Endothelial cell of umbilical vein (primary cell): ENCODE results near the gene AFF4. TPM values are rescaled to one million over a fixed set of nuclear protein-coding genes. Genes with fewer than 3 reads are reported as not detected.

Experiments used
- BruUV-seq: library from RNA; stranded (reverse); fragments of 400-500 nt; replicated peaks from 2 replicates; lab custom pipeline; 2021; lab: Mats Ljungman, UMichigan
- CTCF ChIA-PET: fragments of 300-600, 350-600 bp; sonication (Branson Sonifier 250); formaldehyde crosslinking; loops from one replicate; lab custom pipeline; 2021; ENCODE audit warnings: antibody characterized with exemption, inconsistent platforms; lab: Charles Lee
- POLR2A ChIA-PET: fragments of 300-600, 350-600 bp; sonication (Branson Sonifier 250); formaldehyde crosslinking; loops from one replicate; lab custom pipeline; 2021; ENCODE audit warnings: antibody characterized with exemption, inconsistent platforms; lab: Charles Lee
- DNase-seq: peaks from one replicate; pipeline ENCODE4 v3.0.0-alpha.2; 2011; ENCODE audit warnings: low read depth, low spot score
- FAIRE-seq: peaks from 2 replicates; lab custom pipeline; 2011; peaks lifted over from hg19 to GRCh38; lab: Jason Lieb, UNC
- H2AFZ ChIP-seq: 2 replicates; pipeline ENCODE4 v1.6.0; 2012; ENCODE audit warnings: low read depth, low read length, control low read depth, inconsistent platforms
- H3K27ac ChIP-seq: 2 replicates; pipeline ENCODE4 v1.5.1; 2011; ENCODE audit warnings: low read depth, mild to moderate bottlenecking, control low read depth, low read length, moderate library complexity; ENCODE audit not compliant: insufficient read depth
- H3K27me3 ChIP-seq, 2 experiments: 2 replicates each; pipeline versions ENCODE4 v1.6.0 to v1.6.1; 2011; ENCODE audit warnings: low read length in 2 of 2, mixed read lengths in 1 of 2; ENCODE audit not compliant: control insufficient read depth in 2 of 2, insufficient read depth in 2 of 2
- H3K36me3 ChIP-seq, 2 experiments: 2 replicates in 1 of 2; 3 replicates in 1 of 2; pipeline ENCODE4 v1.5.1; 2011; ENCODE audit warnings: low read length in 2 of 2, mild to moderate bottlenecking in 1 of 2, moderate library complexity in 1 of 2; ENCODE audit not compliant: control insufficient read depth in 2 of 2, insufficient read depth in 2 of 2; ENCODE audit errors: extremely low read depth in 1 of 2
- H3K4me1 ChIP-seq: 3 replicates; pipeline ENCODE4 v1.5.1; 2011; ENCODE audit warnings: mild to moderate bottlenecking, low read length; ENCODE audit not compliant: control insufficient read depth, insufficient read depth; ENCODE audit errors: extremely low read depth
- H3K4me2 ChIP-seq: 2 replicates; pipeline ENCODE4 v1.6.1; 2011; ENCODE audit warnings: low read length, control low read depth, mixed read lengths; ENCODE audit not compliant: insufficient read depth
- H3K4me3 ChIP-seq, 3 experiments: fragments of 200-600 bp in 1 of 3; sonication (generic), shearing (Covaris generic) in 1 of 3; replicated peaks in 1 of 3; 2 replicates each; pipeline ENCODE4 v1.5.1; 2011 to 2016; ENCODE audit warnings: control low read depth in 3 of 3, low read length in 3 of 3, mild to moderate bottlenecking in 2 of 3, inconsistent platforms in 1 of 3, low read depth in 1 of 3, moderate library complexity in 1 of 3; ENCODE audit not compliant: insufficient read depth in 1 of 3
- H3K79me2 ChIP-seq: 2 replicates; pipeline ENCODE4 v1.6.0; 2012; ENCODE audit warnings: low read length, inconsistent platforms; ENCODE audit not compliant: control insufficient read depth, insufficient read depth
- H3K9ac ChIP-seq: replicated peaks from 2 replicates; pipeline ENCODE3; 2011; ENCODE audit warnings: low read length, control low read depth; ENCODE audit not compliant: insufficient read depth; ENCODE audit errors: extremely low read depth
- H3K9me1 ChIP-seq: replicated peaks from 3 replicates; pipeline ENCODE4 v1.6.0; 2011; ENCODE audit warnings: mild to moderate bottlenecking, low read length; ENCODE audit not compliant: control insufficient read depth, insufficient read depth; ENCODE audit errors: extremely low read depth
- H3K9me3 ChIP-seq: replicated peaks from 2 replicates; pipeline ENCODE4 v1.5.1; 2012; ENCODE audit warnings: low read length, inconsistent platforms; ENCODE audit not compliant: control insufficient read depth, insufficient read depth
- H4K20me1 ChIP-seq: replicated peaks from 2 replicates; pipeline ENCODE3; 2011; ENCODE audit warnings: mild to moderate bottlenecking, low read length; ENCODE audit not compliant: control insufficient read depth, insufficient read depth; ENCODE audit errors: extremely low read depth
- EZH2 ChIP-seq: IDR thresholded peaks from 2 replicates; pipeline ENCODE4 v1.6.1; 2012; ENCODE audit warnings: borderline replicate concordance, low read depth, mild to moderate bottlenecking, moderate library complexity, low read length, inconsistent platforms; ENCODE audit not compliant: severe bottlenecking
- FOS ChIP-seq: IDR thresholded peaks from 2 replicates; pipeline ENCODE4 v1.6.1; 2011; ENCODE audit warnings: mild to moderate bottlenecking, low read length, moderate library complexity, borderline replicate concordance; ENCODE audit not compliant: insufficient read depth
- GATA2 ChIP-seq: IDR thresholded peaks from 2 replicates; pipeline ENCODE4 v1.7.0; 2011; ENCODE audit warnings: low read depth, mild to moderate bottlenecking, moderate library complexity, mixed read lengths, low read length; ENCODE audit not compliant: insufficient read length, insufficient read depth
- JUN ChIP-seq: IDR thresholded peaks from 2 replicates; pipeline ENCODE4 v1.6.1; 2011; ENCODE audit warnings: borderline replicate concordance, low read depth; ENCODE audit not compliant: insufficient read length, insufficient read depth
- MYC ChIP-seq: IDR thresholded peaks from one replicate; pipeline ENCODE4 v1.6.1; 2011; ENCODE audit warnings: mild to moderate bottlenecking, low read depth, low read length
- dilution Hi-C: fragments of 300-500 bp; cut with MboI; formaldehyde crosslinking; loops from one replicate; pipeline ENCODE4 v1.15.0; 2019; ENCODE audit warnings: low sequenced_read_pairs; ENCODE audit not compliant: extremely low pct_ligation_motif_present
- intact Hi-C: fragments of 100-400 bp; cut with micrococcal nuclease; formaldehyde crosslinking; loops from one replicate; pipeline ENCODE4 v1.10.0; 2022
- polyA plus RNA-seq, 4 experiments: library from polyadenylated mRNA; depleted of rRNA in 3 of 4; stranded (reverse) in 3 of 4; unstranded in 1 of 4; fragments of >200 nt; gene quantifications; 2 replicates each; pipeline versions ENCODE4 v1.2.1 to v1.2.3, GENCODE V29; 2011 to 2012; ENCODE audit warnings: missing spikeins in 1 of 4
- total RNA-seq: library from RNA; stranded (reverse); gene quantifications from 2 replicates; pipeline ENCODE4 v1.2.3, GENCODE V29; 2021

AFF4 gene
- total and polyA plus RNA-seq, 2 donors (not counting 3 experiments of a cell fraction or from before 2014, with no cell fraction given), result 27.0 to 88.3 TPM

DNA sequence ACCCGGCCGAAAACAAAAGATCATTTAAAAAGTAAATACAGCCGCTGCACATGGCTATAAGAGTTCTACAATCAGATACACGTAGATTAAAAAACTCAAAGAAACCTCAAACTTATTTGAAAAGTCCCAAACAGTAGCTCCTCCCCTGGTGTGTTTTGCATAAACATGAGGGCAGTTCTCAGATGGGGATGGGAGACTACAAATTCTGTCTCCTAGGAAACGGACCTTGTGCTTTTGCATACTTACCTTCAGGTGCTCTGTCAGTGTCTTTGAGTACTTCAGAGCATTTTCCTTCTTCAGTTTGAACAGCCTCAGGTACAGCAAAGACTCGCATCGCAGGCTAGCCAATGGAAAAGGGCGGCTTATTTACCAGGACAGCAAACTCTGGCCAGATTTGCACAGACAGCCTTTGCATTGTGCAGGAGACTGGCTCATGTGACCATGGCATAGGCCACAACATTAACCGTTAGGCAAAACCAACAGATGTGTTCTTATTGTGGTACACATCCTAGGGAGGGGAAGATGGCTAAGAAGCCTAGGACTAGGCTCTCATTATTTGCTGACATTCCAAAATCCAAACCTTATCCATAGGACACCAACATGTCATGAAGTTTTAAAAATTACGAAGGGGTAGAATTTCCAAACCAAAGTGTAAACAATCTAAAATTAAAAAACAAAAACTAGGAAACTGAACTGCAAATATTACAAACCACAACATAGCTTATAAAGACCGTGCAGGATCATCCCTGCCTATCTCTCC lies 77.2 kb downstream of the AFF4 start:
- POLR2A ChIA-PET, result no interaction called here
- CTCF ChIA-PET, result interaction anchor here (2.4 kb wide), 1 partner anchor 14 kb away, joined by 5 read pairs; no protein-coding TSS in a partner anchor
- BruUV-seq, result no TSS peak
- Histone ChIP-seq H3K27me3 (no peaks in the 10 kb centered on the region), H3K9ac (no peak overlapping the region), H3K36me3 (peaks cover 18 to 48% of the 10 kb centered on the region in 2 experiments), H4K20me1 (no peaks in the 10 kb centered on the region), H3K4me1 (peaks cover 6% of the 10 kb centered on the region), H3K9me1 (no peaks in the 10 kb centered on the region), H3K9me3 (no peaks in the 10 kb centered on the region), H2AFZ (no peak overlapping the region), H3K79me2 (no peaks in the 10 kb centered on the region), H3K4me2 (no peak overlapping the region), H3K27ac (no peak overlapping the region), H3K4me3 (no peak overlapping the region)
- no peak for FAIRE-seq
- intact Hi-C loops (no loop called here), dilution Hi-C loops (no loop called here)
- no peak for TF ChIP-seq JUN
- no peak for TF ChIP-seq MYC
- no peak for TF ChIP-seq EZH2
- DNase-seq, result no peak

DNA sequence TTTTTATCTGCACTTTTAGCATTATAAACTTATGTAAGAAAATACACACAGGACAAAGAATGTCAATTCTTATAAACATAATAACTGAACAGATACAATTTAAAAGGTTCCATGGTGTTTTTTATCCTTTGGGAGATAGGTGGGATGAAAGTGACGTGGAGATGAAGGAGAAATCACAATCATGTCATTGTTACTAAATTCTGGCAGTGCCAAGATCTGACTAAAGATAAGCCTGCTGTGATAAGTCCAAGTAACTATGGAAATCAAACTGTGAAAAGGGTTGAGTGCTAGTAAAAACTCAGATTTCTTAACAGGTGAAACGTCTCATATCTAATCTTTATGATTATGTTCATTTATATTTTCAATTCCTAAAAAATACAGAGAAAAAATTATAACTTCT lies 78.9 kb downstream of the AFF4 start:
- H3K4me2 ChIP-seq, result no peak overlapping the region
- no peaks in the 10 kb centered on the region for H3K27me3 ChIP-seq
- H3K4me1 ChIP-seq, result peaks cover 6% of the 10 kb centered on the region
- FAIRE-seq (no peak), DNase-seq (no peak)
- H2AFZ ChIP-seq, result no peak overlapping the region
- H3K9me3 ChIP-seq, result no peaks in the 10 kb centered on the region
- no peaks in the 10 kb centered on the region for H3K9me1 ChIP-seq
- intact Hi-C loops (loop anchor here (5.0 kb wide), 1 partner anchor 137 kb away; the partner anchor contains the start of gene CCNI2), dilution Hi-C loops (no loop called here)
- H3K9ac ChIP-seq, result no peak overlapping the region
- no peaks in the 10 kb centered on the region for H3K79me2 ChIP-seq
- ChIA-PET CTCF (interaction anchor here (1.1 to 3.4 kb wide), 3 partner anchors 21 to 54 kb away, joined by 3 to 122 read pairs (median 5); partner anchors contain the start of gene SHROOM1), POLR2A (interaction anchor here (1.1 kb wide), 1 partner anchor 9 kb away, joined by 6 read pairs; no protein-coding TSS in a partner anchor)
- peaks cover 23 to 59% of the 10 kb centered on the region in 2 experiments for H3K36me3 ChIP-seq
- no peaks in the 10 kb centered on the region for H4K20me1 ChIP-seq
- H3K4me3 ChIP-seq, result no peak overlapping the region
- TF ChIP-seq FOS (no peak), JUN (no peak), GATA2 (peak; percentile 32)
- no TSS peak for BruUV-seq
- no peak overlapping the region for H3K27ac ChIP-seq
